CD4-positive, CD25-positive, alpha-beta regulatory T cell (primary cell): Measurements from ENCODE around the gene INPP4A. TPM values are rescaled to one million over a fixed set of nuclear protein-coding genes. Genes with fewer than 3 reads are reported as not detected.

Source experiments
- ATAC-seq, 2 donors: fragments of 150-1000 bp; cut with Tn5 transposase; one replicate each; pipeline ENCODE4 v1.10.0; 2021; ENCODE audit warnings: low read depth in 2 of 2, moderate number of reproducible peaks in 2 of 2, moderate library complexity in 1 of 2
- DNase-seq, 3 donors: peaks; one replicate each; pipeline versions ENCODE4 v3.0.0 to v3.0.0-alpha.2; 2012 to 2022; ENCODE audit warnings: mixed read lengths in 1 of 3
- H3K27ac ChIP-seq: one replicate; pipeline ENCODE4 v1.7.0; 2013; ENCODE audit warnings: mild to moderate bottlenecking, low read length; ENCODE audit not compliant: insufficient read depth, poor library complexity, severe bottlenecking
- H3K27me3 ChIP-seq: one replicate; pipeline ENCODE4 v1.7.0; 2013; ENCODE audit warnings: low read length; ENCODE audit not compliant: control insufficient read depth, insufficient read depth
- H3K36me3 ChIP-seq: one replicate; pipeline ENCODE4 v1.7.0; 2013; ENCODE audit warnings: mild to moderate bottlenecking, low read length, moderate library complexity; ENCODE audit not compliant: control insufficient read depth, insufficient read depth
- H3K4me1 ChIP-seq: 2 replicates; pipeline ENCODE4 v1.7.0; 2013; ENCODE audit warnings: mild to moderate bottlenecking, low read length; ENCODE audit not compliant: insufficient read depth, control insufficient read depth, poor library complexity, severe bottlenecking
- H3K4me3 ChIP-seq: one replicate; pipeline ENCODE4 v1.7.0; 2013; ENCODE audit warnings: low read depth, mild to moderate bottlenecking, low read length, moderate library complexity
- H3K9me3 ChIP-seq, 2 experiments: 1 replicate in 1 of 2; 2 replicates in 1 of 2; pipeline ENCODE4 v1.7.0; 2013; ENCODE audit warnings: low read length in 2 of 2, mild to moderate bottlenecking in 1 of 2, moderate library complexity in 1 of 2; ENCODE audit not compliant: control insufficient read depth in 2 of 2
- H3K27ac Mint-ChIP-seq, 3 donors: one replicate each; pipeline ENCODE4 v1.8.0; 2020 to 2022; ENCODE audit warnings: mild to moderate bottlenecking in 3 of 3, mixed read lengths in 3 of 3, moderate library complexity in 2 of 3
- H3K27me3 Mint-ChIP-seq: one replicate; pipeline ENCODE4 v1.8.0; 2022; ENCODE audit warnings: mild to moderate bottlenecking, mixed read lengths
- H3K36me3 Mint-ChIP-seq: one replicate; pipeline ENCODE4 v1.8.0; 2020; ENCODE audit warnings: mixed read lengths
- H3K4me1 Mint-ChIP-seq, 4 donors: one replicate each; pipeline ENCODE4 v1.8.0; 2020 to 2022; ENCODE audit warnings: mixed read lengths in 4 of 4, mild to moderate bottlenecking in 1 of 4
- H3K4me3 Mint-ChIP-seq, 4 donors: one replicate each; pipeline ENCODE4 v1.8.0; 2020 to 2022; ENCODE audit warnings: mild to moderate bottlenecking in 4 of 4, mixed read lengths in 4 of 4, moderate library complexity in 3 of 4
- H3K9me3 Mint-ChIP-seq, 7 donors: one replicate each; pipeline ENCODE4 v1.8.0; 2020 to 2022; ENCODE audit warnings: mixed read lengths in 7 of 7, mild to moderate bottlenecking in 3 of 7, moderate library complexity in 2 of 7
- polyA plus RNA-seq, 4 donors: library from polyadenylated mRNA; unstranded; fragments of 300-500 nt; fragmentation: Illumina TruSeq; gene quantifications; one replicate each; pipeline ENCODE4 v1.2.3, GENCODE V29; 2021
- total RNA-seq: library from RNA; stranded (reverse); gene quantifications from one replicate; pipeline ENCODE4 v1.2.3, GENCODE V29; 2022

The INPP4A gene
- total and polyA plus RNA-seq, 5 donors from 2014 or later, result 27.9 to 106 (median 31.5) TPM

- H3K27me3 Mint-ChIP-seq, result no peaks in the 10 kb centered on the region
- no peak overlapping the region for H3K27ac ChIP-seq
- H3K36me3 ChIP-seq, result peaks cover 70% of the 10 kb centered on the region
- DNase-seq (no peak), ATAC-seq (no peak)
- peaks cover 6% of the 10 kb centered on the region for H3K4me1 ChIP-seq
- no peak overlapping the region for H3K4me3 ChIP-seq
- no peak overlapping the region for H3K4me3 Mint-ChIP-seq
- peaks cover 43% of the 10 kb centered on the region for H3K36me3 Mint-ChIP-seq
- no peaks in the 10 kb centered on the region for H3K9me3 ChIP-seq
- peaks cover 11 to 21% (median 17%) of the 10 kb centered on the region in 4 donors for H3K4me1 Mint-ChIP-seq
- H3K27me3 ChIP-seq, result no peaks in the 10 kb centered on the region
- H3K9me3 Mint-ChIP-seq, result peaks cover 0 to 2% (median 0%) of the 10 kb centered on the region in 7 donors
- H3K27ac Mint-ChIP-seq, result peak overlapping the region in 1 of 3 donors; percentile 28
Measured at GRCh38 chr2:98632351-98632750, 187.7 kb downstream of the INPP4A start.

- no peak overlapping the region for H3K4me3 ChIP-seq
- Mint-ChIP-seq H3K27ac (peak overlapping the region; percentile 74 to 83 (median 76)), H3K27me3 (no peaks in the 10 kb centered on the region), H3K9me3 (peaks cover 0 to 2% (median 0%) of the 10 kb centered on the region in 7 donors), H3K36me3 (peaks cover 42% of the 10 kb centered on the region), H3K4me1 (peaks cover 21 to 32% (median 28%) of the 10 kb centered on the region in 4 donors), H3K4me3 (peak overlapping the region in 1 of 4 donors; percentile 26)
- peaks cover 64% of the 10 kb centered on the region for H3K36me3 ChIP-seq
- no peaks in the 10 kb centered on the region for H3K27me3 ChIP-seq
- no peak for ATAC-seq
- no peaks in the 10 kb centered on the region for H3K9me3 ChIP-seq
- peak overlapping the region; percentile 15 for H3K27ac ChIP-seq
- H3K4me1 ChIP-seq, result peaks cover 11% of the 10 kb centered on the region
- DNase-seq, result peak in 2 of 3 donors; percentile 9 to 52
Measured at GRCh38 chr2:98634406-98635092, 189.9 kb downstream of the INPP4A start.

DNA sequence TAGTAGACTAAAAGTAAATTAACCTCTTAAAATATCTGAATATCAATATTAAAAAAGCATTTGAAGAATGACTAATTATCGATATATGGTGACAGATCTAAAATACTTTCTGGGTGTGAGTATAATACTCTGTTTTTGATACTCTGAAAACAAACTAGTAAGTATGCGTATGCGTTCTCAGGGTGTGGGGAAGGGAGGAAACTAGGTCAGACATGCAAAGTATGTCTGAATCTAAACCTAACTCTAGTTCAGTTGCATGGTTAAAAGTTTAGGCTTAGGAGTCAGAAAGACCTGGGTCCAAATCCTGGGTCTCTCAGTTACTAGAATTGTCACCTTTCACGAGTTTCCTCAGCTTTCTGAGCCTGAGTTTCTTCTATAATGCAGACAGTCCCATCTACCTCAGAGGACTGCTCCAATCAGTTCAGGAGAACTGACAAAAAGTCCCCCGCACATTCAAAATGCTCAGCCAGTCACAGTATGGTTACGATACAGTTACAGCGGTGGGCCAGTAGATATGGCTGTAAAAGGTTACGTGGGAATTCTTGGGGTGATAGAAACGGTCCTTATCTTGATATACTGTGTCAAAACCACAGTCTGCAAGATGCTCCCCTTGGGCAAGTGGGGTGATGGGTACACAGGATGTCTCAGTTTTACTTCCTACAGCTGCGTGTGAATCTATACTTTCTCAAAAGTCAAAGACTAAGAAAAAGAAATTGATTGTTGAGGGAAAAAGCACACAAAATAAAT is 192.9 kb downstream of the INPP4A start:
- ATAC-seq (peak; percentile 81), DNase-seq (peak; percentile 13 to 74 (median 37))
- H3K4me3 ChIP-seq, result peak overlapping the region; percentile 62
- H3K27me3 ChIP-seq, result no peaks in the 10 kb centered on the region
- peak overlapping the region; percentile 48 for H3K27ac ChIP-seq
- peaks cover 32% of the 10 kb centered on the region for H3K36me3 Mint-ChIP-seq
- peaks cover 11% of the 10 kb centered on the region for H3K4me1 ChIP-seq
- H3K4me3 Mint-ChIP-seq, result peak overlapping the region in 3 of 4 donors; percentile 69 to 85 (median 83)
- H3K36me3 ChIP-seq, result peaks cover 56% of the 10 kb centered on the region
- no peaks in the 10 kb centered on the region for H3K27me3 Mint-ChIP-seq
- H3K27ac Mint-ChIP-seq, result peak overlapping the region; percentile 57 to 94 (median 82)
- H3K9me3 Mint-ChIP-seq, result peaks cover 0 to 2% (median 0%) of the 10 kb centered on the region in 7 donors
- H3K4me1 Mint-ChIP-seq, result peaks cover 21 to 35% (median 30%) of the 10 kb centered on the region in 4 donors
- H3K9me3 ChIP-seq, result no peaks in the 10 kb centered on the region

DNA sequence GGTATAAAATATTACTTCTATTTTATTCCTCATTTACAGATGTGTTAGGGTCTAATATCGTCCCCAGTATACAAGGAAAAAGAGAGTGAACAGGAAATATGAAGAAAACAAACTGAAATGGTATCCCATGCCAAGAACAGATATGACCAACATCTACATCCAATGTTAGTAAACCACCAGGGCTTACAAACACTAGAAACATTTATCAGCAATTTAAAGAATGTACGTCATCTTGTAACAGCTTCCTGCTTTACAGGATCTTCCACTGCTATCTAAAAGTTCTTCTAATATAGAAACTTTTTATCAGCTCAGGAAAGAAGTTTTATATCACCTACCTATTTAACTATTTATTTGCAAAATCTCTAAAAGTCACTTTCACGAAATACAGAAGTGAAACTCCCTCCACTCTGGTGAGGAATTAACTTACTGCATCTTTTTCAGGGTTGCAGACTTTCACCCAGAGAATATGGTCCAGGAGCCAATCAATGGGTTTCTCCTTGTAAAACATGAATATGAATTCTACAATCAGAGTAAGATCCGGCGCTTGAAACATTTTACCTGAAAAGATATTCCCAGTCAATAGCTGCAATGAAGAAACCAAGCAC is 198.9 kb downstream of the INPP4A start:
- no peak for ATAC-seq
- no peak overlapping the region for H3K4me3 Mint-ChIP-seq
- peaks cover 59% of the 10 kb centered on the region for H3K36me3 ChIP-seq
- no peaks in the 10 kb centered on the region for H3K4me1 ChIP-seq
- DNase-seq, result no peak
- peaks cover 2 to 14% (median 6%) of the 10 kb centered on the region in 4 donors for H3K4me1 Mint-ChIP-seq
- no peaks in the 10 kb centered on the region for H3K9me3 Mint-ChIP-seq
- no peaks in the 10 kb centered on the region for H3K27me3 ChIP-seq
- no peaks in the 10 kb centered on the region for H3K9me3 ChIP-seq
- no peaks in the 10 kb centered on the region for H3K27me3 Mint-ChIP-seq
- H3K4me3 ChIP-seq, result no peak overlapping the region
- peaks cover 23% of the 10 kb centered on the region for H3K36me3 Mint-ChIP-seq
- peak overlapping the region in 1 of 3 donors; percentile 68 for H3K27ac Mint-ChIP-seq
- H3K27ac ChIP-seq, result no peak overlapping the region

Other genes with a start within 250 kb of the INPP4A start
- not detected for gene CNGA3, start 98.4 kb upstream of the INPP4A start, total RNA-seq
- gene CNGA3, start 98.4 kb upstream of the INPP4A start, polyA plus RNA-seq, result not detected
- 20.4 TPM for gene COA5, start 163.7 kb downstream of the INPP4A start, total RNA-seq
- 10 to 100 TPM; 32.6 to 40.7 (median 38.6) TPM for gene COA5, start 163.7 kb downstream of the INPP4A start, polyA plus RNA-seq
- 17.8 TPM for gene UNC50, start 163.7 kb downstream of the INPP4A start, total RNA-seq
- 10 to 100 TPM; 44.9 to 58.6 (median 48.4) TPM for gene UNC50, start 163.7 kb downstream of the INPP4A start, polyA plus RNA-seq